Stimulated activated naive CD4-positive, alpha-beta T cell treated with Interleukin-2 at 50 U/mL for 16 hours (primary cell): ENCODE results near the gene OR51B4.
"Not testable (repeated sequence)": the region's sequence is repeated elsewhere in the genome, so short reads cannot be mapped to it uniquely, and the experiment has no call there.

Experiments
- DNase-seq: peaks from one replicate; lab custom pipeline; 2025; lab: John Stamatoyannopoulos, UW

Gene OR51B4

DNA sequence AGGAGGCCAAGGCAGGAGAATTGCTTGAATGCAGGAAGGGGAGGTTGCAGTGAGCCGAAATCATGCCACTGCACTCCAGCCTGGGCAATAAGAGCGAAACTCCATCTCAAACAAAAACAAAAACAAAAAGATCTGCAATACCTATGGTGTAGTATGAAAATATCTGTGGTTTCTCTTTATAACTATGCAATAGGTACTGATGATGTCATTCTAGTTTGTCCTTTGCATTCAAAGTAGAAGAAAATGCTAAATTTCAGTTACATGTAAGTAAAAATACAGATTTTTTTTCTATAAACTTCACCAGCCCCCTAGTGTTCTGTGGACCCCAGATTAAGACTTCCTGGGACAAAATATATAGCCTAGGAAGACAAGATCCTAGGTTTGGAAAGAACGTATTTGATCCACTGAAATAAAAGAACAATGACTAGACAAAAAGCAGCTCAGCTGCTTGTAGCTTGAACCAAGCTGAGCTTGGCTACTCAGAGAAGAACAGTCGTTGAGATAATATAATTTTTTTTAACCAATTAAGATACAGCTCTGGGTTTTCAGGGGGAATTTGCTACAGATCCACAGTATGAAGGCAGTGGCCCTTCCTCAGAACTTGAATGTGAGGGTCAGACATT, 29.2 kb downstream of the OR51B4 start:
- DNase-seq: no peak

DNA sequence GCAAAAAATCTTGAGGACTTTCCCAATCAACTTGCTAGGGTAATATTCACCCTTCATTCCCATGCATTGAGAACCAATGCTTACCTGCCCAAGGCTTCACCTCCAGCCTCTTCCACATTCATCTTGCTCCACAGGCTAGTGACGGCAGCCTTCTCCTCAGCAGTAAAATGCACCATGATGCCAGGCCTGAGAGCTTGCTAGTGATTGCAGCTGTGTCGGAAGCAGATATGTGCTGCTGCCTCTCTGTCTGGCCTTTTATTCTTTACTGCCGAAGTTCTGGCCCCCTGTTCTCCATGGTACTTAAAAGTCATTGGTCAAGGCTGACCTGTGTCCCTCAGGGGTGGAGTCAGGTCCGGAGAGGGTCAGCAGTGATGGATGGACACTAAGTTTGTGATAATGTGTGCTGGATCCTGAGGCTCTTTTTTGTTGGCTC, 32.0 kb downstream of the OR51B4 start, which contains the start of gene HBE1:
HBE1 (minus strand) TSS at position 231 of the 433 bp plus-strand sequence; CDS start at position 176, 55 bp downstream.
- no peak for DNase-seq

DNA sequence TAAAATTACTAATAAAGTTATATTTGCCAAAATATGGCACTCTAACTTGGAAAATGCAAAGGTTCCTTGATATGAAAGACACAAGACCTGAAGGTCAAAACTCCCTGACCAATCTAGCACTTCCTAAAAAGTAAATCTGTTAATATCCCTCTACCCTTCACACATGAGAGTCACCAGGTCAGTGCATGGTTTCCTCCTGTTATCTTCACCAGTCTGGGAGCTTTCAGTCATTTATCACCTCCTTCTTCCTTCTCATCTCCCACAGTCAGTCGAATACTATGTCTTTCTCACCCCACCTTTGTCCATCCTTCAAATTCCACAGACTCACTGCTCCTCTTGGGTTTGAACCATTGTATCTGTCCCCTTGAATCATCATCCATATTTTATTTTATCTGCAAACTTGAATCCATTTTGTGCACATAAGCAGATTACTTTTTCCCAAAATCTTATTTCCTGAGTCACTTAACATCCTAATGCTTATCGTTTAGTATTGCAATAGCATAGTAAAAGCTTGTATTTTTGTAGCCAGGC, 34.6 kb downstream of the OR51B4 start:
- no peak for DNase-seq

DNA sequence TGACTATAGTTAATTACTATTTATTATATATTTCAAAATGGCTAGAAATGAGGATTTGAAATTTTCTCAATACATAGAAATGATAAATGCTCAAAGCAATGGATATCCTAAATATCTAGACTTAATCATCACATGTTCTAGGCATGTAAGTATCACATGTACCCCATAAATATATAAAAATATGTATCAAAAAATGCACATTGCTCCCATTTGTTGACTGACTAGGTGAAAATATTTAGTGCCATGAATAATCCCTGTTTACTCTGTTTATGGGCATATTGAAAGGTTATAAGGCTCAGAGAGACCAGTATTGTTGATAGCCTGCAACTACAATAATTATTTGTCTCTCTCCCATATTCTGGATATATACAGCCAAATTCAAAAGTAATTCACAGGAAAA, 35.1 kb downstream of the OR51B4 start:
- no peak for DNase-seq

DNA sequence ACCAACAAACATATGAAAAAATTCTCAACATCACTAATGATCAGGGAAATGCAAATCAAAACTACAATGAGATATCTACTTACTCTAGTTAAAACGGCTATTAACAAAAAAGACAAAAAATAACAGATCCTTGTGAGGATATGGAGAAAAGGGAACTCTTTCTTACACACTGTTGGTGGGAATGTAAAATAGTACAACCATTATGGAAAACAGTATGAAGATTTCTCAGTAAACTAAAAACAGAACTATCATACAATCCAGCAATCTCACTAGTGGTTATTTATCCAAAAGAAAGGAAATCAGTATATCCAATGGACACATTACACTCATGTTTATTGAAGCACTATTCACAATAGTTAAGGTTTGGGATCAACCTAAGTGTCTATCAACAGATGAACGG, 35.9 kb downstream of the OR51B4 start:
- DNase-seq: no peak

DNA sequence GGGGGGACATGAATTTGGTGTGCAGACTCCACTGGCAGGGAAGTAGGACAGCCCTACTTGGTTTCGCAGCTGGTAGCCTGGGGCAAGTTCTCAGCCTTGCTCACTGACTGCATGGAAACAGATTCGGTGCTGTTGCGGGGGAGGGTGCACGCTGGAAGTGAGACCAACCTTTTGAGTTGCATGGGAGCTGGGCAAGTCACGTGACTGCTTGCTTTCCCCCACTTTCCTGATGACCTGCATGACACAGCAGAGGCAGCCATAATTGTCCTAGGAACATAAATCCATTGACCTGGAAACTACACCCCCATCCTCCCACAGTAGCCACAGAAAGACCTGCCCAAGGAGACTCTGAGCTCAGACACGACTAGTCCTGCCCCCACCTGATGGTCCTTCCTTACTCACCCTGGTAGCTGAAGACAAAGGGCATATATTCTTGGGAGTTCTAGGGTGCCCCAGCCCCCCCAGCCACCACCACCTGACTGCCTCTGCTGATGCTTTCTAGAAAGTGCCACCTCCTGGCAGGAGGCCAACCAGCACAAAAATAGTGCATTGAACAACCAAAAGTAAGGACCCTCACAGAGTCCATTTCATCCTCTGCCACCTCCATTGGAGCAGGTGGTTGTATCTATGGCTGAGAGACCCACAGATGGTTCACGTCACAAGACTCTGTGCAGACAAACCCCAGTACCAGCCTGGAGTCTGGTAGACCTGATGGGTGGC, 43.0 kb downstream of the OR51B4 start:
- no peak for DNase-seq

DNA sequence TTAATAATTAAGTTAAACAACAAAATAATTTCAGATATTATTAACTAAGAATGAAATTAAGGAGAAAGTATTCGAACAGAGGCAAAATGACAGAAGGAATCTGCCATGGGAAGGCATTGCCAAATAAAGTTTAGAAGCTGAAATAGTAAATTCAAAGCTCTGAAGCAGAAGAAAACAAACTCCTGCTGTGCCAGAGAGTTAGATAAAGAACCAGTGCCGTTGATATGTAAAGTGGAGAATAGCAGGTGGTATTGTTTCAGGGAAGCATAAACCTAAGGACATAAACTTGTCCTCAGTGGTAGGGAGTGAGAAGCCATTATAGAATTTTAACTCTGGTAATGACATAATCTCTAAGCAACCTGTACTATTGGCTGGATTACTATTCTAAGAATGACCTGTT, 44.5 kb downstream of the OR51B4 start:
- no peak for DNase-seq

DNA sequence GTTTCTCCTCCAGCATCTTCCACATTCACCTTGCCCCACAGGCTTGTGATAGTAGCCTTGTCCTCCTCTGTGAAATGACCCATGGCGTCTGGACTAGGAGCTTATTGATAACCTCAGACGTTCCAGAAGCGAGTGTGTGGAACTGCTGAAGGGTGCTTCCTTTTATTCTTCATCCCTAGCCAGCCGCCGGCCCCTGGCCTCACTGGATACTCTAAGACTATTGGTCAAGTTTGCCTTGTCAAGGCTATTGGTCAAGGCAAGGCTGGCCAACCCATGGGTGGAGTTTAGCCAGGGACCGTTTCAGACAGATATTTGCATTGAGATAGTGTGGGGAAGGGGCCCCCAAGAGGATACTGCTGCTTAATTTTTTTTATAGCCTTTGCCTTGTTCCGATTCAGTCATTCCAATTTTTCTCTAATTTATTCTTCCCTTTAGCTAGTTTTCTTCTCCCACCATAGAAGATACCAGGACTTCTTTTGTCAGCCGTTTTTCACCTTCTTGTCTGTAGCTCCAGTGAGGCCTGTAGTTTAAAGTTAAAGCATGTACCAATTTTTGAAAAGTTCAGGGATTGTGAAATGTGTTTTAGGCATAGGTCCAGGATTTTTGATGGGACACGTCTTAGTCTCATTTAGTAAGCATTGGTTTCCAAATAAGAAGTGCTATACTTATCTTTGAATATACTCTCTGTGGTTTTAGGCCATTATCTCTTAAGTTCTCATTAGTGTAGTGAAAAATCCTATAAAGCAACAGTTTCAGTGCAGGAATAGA, 46.9 kb downstream of the OR51B4 start, which contains the start of gene HBG2:
HBG2 (minus strand) TSS at position 136 of the 768 bp plus-strand sequence; CDS start at position 83, 53 bp downstream.
- not testable (repeated sequence) for DNase-seq

DNA sequence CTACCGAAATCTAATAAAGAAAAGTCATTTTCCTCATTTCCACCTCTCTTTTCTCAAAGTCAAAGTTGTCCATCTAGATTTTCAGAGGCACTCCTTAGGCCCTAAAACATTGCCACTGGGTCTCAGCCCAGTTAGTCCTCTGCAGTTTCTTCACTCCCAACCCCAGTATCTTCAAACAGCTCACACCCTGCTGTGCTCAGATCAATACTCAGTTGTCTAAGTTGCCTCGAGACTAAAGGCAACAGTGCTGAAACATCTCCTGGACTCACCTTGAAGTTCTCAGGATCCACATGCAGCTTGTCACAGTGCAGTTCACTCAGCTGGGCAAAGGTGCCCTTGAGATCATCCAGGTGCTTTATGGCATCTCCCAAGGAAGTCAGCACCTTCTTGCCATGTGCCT, 47.7 kb downstream of the OR51B4 start:
- not testable (repeated sequence) for DNase-seq

DNA sequence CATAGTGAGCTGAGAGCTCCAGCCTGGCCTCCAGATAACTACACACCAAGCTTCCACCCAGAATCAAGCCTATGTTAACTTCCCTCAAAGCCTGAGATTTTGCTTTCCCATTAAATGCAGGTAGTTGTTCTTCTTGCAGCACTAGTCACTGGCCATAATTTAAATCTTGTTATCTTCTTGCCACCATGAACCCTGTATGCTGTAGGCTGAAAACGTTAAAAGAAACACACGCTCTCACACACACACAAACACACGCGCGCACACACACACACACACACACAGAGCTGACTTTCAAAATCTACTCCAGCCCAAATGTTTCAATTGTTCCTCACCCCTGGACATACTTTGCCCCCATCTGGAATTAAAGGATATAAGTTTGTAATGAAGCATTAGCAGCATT, 48.3 kb downstream of the OR51B4 start:
- DNase-seq: not testable (repeated sequence)

DNA sequence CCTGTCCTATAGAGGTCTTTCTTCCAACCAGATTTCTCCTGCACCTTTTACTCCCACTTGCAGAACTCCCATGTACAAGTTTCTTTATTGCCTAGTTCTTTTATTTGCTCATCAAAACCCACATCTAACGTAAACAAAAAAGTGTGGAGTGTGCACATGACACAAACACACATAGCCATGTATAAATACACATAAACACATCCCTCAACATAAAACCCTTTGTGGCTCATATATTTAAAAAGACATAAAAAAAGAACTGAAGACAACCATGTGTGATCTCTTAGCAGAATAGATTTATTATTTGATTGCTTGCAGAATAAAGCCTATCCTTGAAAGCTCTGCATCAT, 48.9 kb downstream of the OR51B4 start:
- no peak for DNase-seq

DNA sequence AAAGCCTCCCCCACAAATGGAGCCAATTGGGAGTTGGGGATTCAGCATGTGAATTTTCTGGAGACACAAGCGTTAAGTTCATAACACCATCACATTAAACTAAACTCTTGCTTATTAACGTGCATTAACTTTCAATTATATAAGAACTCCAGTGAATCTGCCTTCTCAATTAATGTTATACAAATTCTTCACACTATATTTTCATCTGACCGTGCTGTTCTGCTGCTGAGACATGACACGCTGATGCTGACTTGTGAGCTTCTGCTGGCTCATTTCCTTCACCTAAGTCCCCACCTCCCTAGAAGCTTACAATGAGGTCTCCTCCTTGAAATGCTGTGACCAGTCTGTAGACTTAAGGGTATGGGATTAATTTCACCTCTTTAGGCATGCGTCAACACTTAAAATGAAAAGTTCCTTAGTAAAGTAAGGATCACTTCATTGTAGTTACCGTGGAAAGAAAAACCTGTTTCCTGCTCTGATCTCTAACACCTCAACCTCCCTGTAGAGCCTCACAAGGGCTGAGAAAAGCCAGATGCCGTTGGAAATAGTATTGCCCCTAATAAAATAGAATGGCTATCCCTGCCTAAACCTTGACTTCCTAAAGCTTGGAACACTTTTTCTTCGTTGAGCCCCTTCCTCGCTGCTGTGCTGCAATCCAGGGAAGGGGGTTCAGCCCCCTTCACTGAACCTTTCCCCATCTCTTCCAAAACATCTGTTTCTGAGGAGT, 49.4 kb downstream of the OR51B4 start:
- DNase-seq: no peak

DNA sequence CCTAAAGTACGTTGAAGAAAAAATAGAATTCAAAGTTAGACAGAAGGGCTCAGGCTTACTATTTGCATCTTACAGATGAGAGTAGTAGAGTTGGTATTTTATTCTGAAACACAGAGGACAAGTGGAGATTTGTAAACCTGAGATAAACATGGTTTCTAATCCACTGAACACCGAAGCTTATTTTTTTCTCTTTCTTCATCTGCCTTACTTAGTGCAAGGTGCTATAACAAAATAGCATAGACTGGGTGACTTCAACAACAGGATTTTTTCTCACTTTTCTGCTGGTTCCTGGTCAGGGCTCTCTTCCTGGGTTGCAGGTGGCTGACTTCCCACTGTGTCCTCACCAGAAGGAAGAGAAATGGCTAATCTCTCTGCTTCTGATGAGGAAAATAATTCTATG, 50.0 kb downstream of the OR51B4 start:
- DNase-seq: no peak
